Measurements from ENCODE around the gene CHMP5.

Gene CHMP5

GRCh38 chr9:33320230-33320567 is 55.4 kb downstream of the CHMP5 start:
- no peak for DNase-seq

DNA sequence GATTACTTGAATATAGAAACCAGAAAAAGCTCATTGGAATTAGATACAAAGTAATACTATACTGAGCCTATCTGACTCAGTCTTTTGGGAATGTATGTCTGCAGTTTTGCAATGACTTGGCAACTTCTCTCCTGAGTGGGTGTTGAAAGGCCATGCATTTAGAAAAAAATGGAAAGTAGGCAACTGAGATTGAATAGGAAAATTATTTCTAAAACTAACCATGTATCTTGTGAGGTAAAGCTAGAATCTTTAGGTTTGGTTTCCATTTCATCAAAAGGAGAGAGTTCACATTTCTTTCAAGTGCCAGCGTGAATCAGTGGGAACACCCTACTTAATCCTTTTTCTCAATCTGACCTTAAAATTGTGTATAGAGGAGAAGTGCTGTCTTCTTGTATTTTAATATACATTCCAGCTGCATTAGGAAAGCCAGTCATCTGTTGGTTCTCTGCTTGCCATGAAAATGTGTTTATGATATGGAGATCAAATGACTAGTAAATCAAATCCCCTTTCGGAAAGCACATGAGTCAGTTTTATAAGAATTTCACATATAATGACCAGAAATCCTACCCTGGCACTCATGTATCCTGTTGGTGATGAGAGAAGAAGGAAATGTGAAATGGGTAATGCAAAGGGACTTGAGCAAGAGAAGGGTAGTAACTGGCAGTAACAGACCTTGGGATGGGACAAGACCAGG is 55.9 kb downstream of the CHMP5 start:
- DNase-seq: no peak

- DNase-seq: no peak
Observed at GRCh38 chr9:33329117-33329563, 64.3 kb downstream of the CHMP5 start.

- DNase-seq: no peak
Observed at GRCh38 chr9:33329979-33330378, 65.1 kb downstream of the CHMP5 start.

- no peak for DNase-seq
Observed at GRCh38 chr9:33331377-33331891, 66.6 kb downstream of the CHMP5 start.

All from DMS79 (cell line).